WI38 (cell line): ENCODE data around the gene ESPL1.

Experiments used
- H3K4me3 ChIP-seq: 2 replicates; pipeline ENCODE4 v1.5.1; 2011; ENCODE audit warnings: low read depth, mild to moderate bottlenecking, control low read depth, low read length
- CTCF ChIP-seq: IDR thresholded peaks from 2 replicates; pipeline ENCODE4 v1.5.1; 2012; ENCODE audit warnings: low read depth, mild to moderate bottlenecking, control low read depth, low read length

Gene ESPL1

GRCh38 chr12:53268630-53269562 is 797 bp downstream of the ESPL1 start:
- H3K4me3 ChIP-seq: peak overlapping the region; percentile 71
- no peak for TF ChIP-seq CTCF

- TF ChIP-seq CTCF: no peak
- H3K4me3 ChIP-seq: no peak overlapping the region
Measured at GRCh38 chr12:53274445-53274844, 6.3 kb downstream of the ESPL1 start.

- no peak for TF ChIP-seq CTCF
- H3K4me3 ChIP-seq: no peak overlapping the region
Measured at GRCh38 chr12:53276511-53276910, 8.4 kb downstream of the ESPL1 start.

DNA sequence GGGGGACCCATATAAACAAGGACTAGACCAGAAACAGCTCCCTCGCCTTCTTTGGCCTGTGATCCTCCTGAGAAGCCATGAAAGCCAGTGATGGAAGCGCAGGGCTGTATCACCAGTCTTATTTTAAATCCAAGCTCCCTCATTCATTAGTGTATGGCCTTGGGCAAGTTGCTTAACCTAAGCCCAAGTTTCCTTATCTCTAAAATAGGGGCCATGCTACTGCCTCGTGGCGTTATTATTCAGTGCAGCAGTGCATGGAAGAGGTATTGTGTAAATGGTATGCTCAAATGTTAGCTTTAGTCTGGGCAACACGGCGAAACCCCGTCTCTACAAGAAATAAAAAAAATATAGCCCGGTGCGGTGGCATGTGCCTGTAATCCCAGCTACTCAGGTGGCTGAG is 9.9 kb downstream of the ESPL1 start:
- no peak overlapping the region for H3K4me3 ChIP-seq

DNA sequence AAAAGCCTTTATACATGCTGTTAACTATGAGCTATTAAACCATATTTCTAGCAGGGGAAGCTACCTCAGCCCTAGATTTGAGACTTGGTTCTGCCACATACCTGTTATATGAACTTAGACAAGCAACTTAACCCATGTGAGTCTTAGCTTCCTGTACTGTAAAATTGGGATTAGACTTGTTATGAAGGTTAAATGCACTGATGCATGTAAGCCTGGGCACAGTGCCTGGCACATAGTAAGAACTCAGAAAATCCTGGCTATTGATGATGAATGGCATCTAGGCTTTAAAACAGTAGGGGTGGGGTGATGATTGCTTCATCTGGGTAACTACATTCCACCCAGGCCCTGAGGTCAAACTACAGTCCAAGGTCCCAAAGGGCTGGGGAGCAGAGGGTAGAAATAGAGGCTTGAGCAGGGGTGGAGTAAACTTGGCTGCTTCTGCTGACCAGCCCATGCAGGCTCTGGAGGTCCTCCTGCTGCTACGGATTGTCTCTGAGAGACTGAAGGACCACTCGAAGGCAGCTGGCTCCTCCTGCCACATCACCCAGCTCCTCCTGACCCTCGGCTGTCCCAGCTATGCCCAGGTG is 11.3 kb downstream of the ESPL1 start:
- no peak for TF ChIP-seq CTCF
- H3K4me3 ChIP-seq: no peak overlapping the region

More for the DNA sequence above, 9.9 kb downstream of the ESPL1 start:
- no peak for TF ChIP-seq CTCF

GRCh38 chr12:53279888-53280498 is 11.9 kb downstream of the ESPL1 start:
- no peak for TF ChIP-seq CTCF
- no peak overlapping the region for H3K4me3 ChIP-seq

- no peak for TF ChIP-seq CTCF
- H3K4me3 ChIP-seq: no peak overlapping the region
Measured at GRCh38 chr12:53286448-53286847, 18.3 kb downstream of the ESPL1 start.
